IPS-20b (cell line): ENCODE measurements around the gene ROR1.

ENCODE experiments used
- H3K27ac ChIP-seq: one replicate; pipeline ENCODE4 v1.5.1; 2013; ENCODE audit warnings: low read length
- H3K27me3 ChIP-seq: 2 replicates; pipeline ENCODE4 v1.6.1; 2013; ENCODE audit warnings: mild to moderate bottlenecking, low read length, inconsistent platforms; ENCODE audit not compliant: insufficient read depth
- H3K36me3 ChIP-seq: 2 replicates; pipeline ENCODE4 v1.6.1; 2013; ENCODE audit warnings: low read depth, mild to moderate bottlenecking, inconsistent platforms, low read length, moderate library complexity; ENCODE audit not compliant: insufficient read depth
- H3K4me1 ChIP-seq: 2 replicates; pipeline ENCODE4 v1.6.1; 2013; ENCODE audit warnings: mild to moderate bottlenecking, control low read depth, inconsistent platforms, low read length, moderate library complexity; ENCODE audit not compliant: insufficient read depth
- H3K4me3 ChIP-seq: 2 replicates; pipeline ENCODE4 v1.5.1; 2013; ENCODE audit warnings: mild to moderate bottlenecking, low read length, inconsistent platforms
- H3K9ac ChIP-seq: 2 replicates; pipeline ENCODE4 v1.6.1; 2013; ENCODE audit warnings: low read depth, mild to moderate bottlenecking, inconsistent platforms, low read length, moderate library complexity
- H3K9me3 ChIP-seq: 2 replicates; pipeline ENCODE4 v1.6.1; 2013; ENCODE audit warnings: mild to moderate bottlenecking, low read depth, low read length, inconsistent platforms; ENCODE audit not compliant: insufficient read depth

ROR1 gene

GRCh38 chr1:64172458-64172983, 398.7 kb downstream of the ROR1 start:
- Histone ChIP-seq H3K27ac (no peak overlapping the region), H3K36me3 (peaks cover 42% of the 10 kb centered on the region), H3K4me1 (0 out of 2 replicates have a peak, but pooled peaks cover 2% of the 10 kb centered on the region), H3K9ac (no peak overlapping the region), H3K27me3 (no peaks in the 10 kb centered on the region), H3K9me3 (peaks cover 6% of the 10 kb centered on the region; the same call in 1 of the 2 replicates), H3K4me3 (no peak overlapping the region)

- Histone ChIP-seq H3K27me3 (no peaks in the 10 kb centered on the region), H3K27ac (no peak overlapping the region), H3K9me3 (peaks cover 6% of the 10 kb centered on the region; the same call in 1 of the 2 replicates), H3K4me1 (0 out of 2 replicates have a peak, but pooled peaks cover 2% of the 10 kb centered on the region), H3K9ac (no peak overlapping the region), H3K36me3 (peaks cover 42% of the 10 kb centered on the region), H3K4me3 (no peak overlapping the region)
Observed at GRCh38 chr1:64173336-64173940, 399.6 kb downstream of the ROR1 start.

GRCh38 chr1:64175639-64176038, 401.8 kb downstream of the ROR1 start:
- Histone ChIP-seq H3K27ac (no peak overlapping the region), H3K9me3 (no peaks in the 10 kb centered on the region), H3K4me1 (0 out of 2 replicates have a peak, but pooled peaks cover 2% of the 10 kb centered on the region), H3K27me3 (no peaks in the 10 kb centered on the region), H3K9ac (no peak overlapping the region), H3K36me3 (peaks cover 46% of the 10 kb centered on the region), H3K4me3 (no peak overlapping the region)

- peaks cover 46% of the 10 kb centered on the region for H3K36me3 ChIP-seq
- H3K4me3 ChIP-seq, result no peak overlapping the region
- H3K27me3 ChIP-seq, result no peaks in the 10 kb centered on the region
- H3K9me3 ChIP-seq, result no peaks in the 10 kb centered on the region
- no peak overlapping the region for H3K9ac ChIP-seq
- H3K27ac ChIP-seq, result no peak overlapping the region
- no peaks in the 10 kb centered on the region for H3K4me1 ChIP-seq
Observed at GRCh38 chr1:64176659-64177058, 402.8 kb downstream of the ROR1 start.

- Histone ChIP-seq H3K4me1 (no peaks in the 10 kb centered on the region), H3K27me3 (no peaks in the 10 kb centered on the region)
Observed at GRCh38 chr1:64179588-64179987, 405.8 kb downstream of the ROR1 start.

GRCh38 chr1:64182207-64182606, 408.4 kb downstream of the ROR1 start:
- H3K9me3 ChIP-seq, result no peaks in the 10 kb centered on the region
- H3K4me1 ChIP-seq, result no peaks in the 10 kb centered on the region
- no peak overlapping the region for H3K27ac ChIP-seq
- no peak overlapping the region for H3K4me3 ChIP-seq
- no peak overlapping the region for H3K9ac ChIP-seq
- no peaks in the 10 kb centered on the region for H3K27me3 ChIP-seq
- peaks cover 26% of the 10 kb centered on the region for H3K36me3 ChIP-seq

More at GRCh38 chr1:64179588-64179987, 405.8 kb downstream of the ROR1 start:
- no peak overlapping the region for H3K9ac ChIP-seq
- H3K27ac ChIP-seq, result no peak overlapping the region
- H3K4me3 ChIP-seq, result no peak overlapping the region
- no peaks in the 10 kb centered on the region for H3K9me3 ChIP-seq
- peaks cover 42% of the 10 kb centered on the region for H3K36me3 ChIP-seq

- H3K9ac ChIP-seq, result no peak overlapping the region
Observed at GRCh38 chr1:64183395-64184002, 409.7 kb downstream of the ROR1 start.

GRCh38 chr1:64184003-64184440, 410.2 kb downstream of the ROR1 start:
- Histone ChIP-seq H3K27ac (no peak overlapping the region), H3K27me3 (no peaks in the 10 kb centered on the region), H3K4me3 (no peak overlapping the region), H3K9me3 (no peaks in the 10 kb centered on the region), H3K36me3 (peaks cover 8% of the 10 kb centered on the region; the same call in 1 of the 2 replicates), H3K9ac (no peak overlapping the region), H3K4me1 (no peaks in the 10 kb centered on the region)

More at GRCh38 chr1:64183395-64184002, 409.7 kb downstream of the ROR1 start:
- Histone ChIP-seq H3K9me3 (no peaks in the 10 kb centered on the region), H3K27me3 (no peaks in the 10 kb centered on the region), H3K36me3 (peaks cover 13% of the 10 kb centered on the region), H3K4me1 (no peaks in the 10 kb centered on the region), H3K27ac (no peak overlapping the region), H3K4me3 (no peak overlapping the region)

GRCh38 chr1:64186138-64186897, 412.5 kb downstream of the ROR1 start:
- Histone ChIP-seq H3K36me3 (no peaks in the 10 kb centered on the region), H3K9me3 (no peaks in the 10 kb centered on the region), H3K9ac (no peak overlapping the region)

GRCh38 chr1:64186898-64187280, 413.1 kb downstream of the ROR1 start:
- H3K27ac ChIP-seq, result no peak overlapping the region
- no peak overlapping the region for H3K4me3 ChIP-seq
- H3K9me3 ChIP-seq, result no peaks in the 10 kb centered on the region
- no peak overlapping the region for H3K9ac ChIP-seq
- H3K27me3 ChIP-seq, result no peaks in the 10 kb centered on the region
- no peaks in the 10 kb centered on the region for H3K36me3 ChIP-seq
- H3K4me1 ChIP-seq, result no peaks in the 10 kb centered on the region

More at GRCh38 chr1:64186138-64186897, 412.5 kb downstream of the ROR1 start:
- Histone ChIP-seq H3K27ac (no peak overlapping the region), H3K4me1 (no peaks in the 10 kb centered on the region), H3K4me3 (no peak overlapping the region), H3K27me3 (no peaks in the 10 kb centered on the region)

GRCh38 chr1:64187646-64188045, 413.8 kb downstream of the ROR1 start:
- Histone ChIP-seq H3K4me1 (no peaks in the 10 kb centered on the region), H3K9ac (no peak overlapping the region), H3K36me3 (no peaks in the 10 kb centered on the region), H3K27me3 (no peaks in the 10 kb centered on the region), H3K27ac (no peak overlapping the region), H3K4me3 (no peak overlapping the region), H3K9me3 (peaks cover 4% of the 10 kb centered on the region; the same call in 1 of the 2 replicates)
